ENCODE results near the gene ZBTB1.
"Not testable (repeated sequence)": the region's sequence is repeated elsewhere in the genome, so short reads cannot be mapped to it uniquely, and the experiment has no call there.

ZBTB1 gene

GRCh38 chr14:64536488-64537245 lies 32.1 kb downstream of the ZBTB1 start:
- DNase-seq, result peak; percentile 73

GRCh38 chr14:64540208-64541202 lies 35.9 kb downstream of the ZBTB1 start, which contains the start of gene HSPA2:
Gene HSPA2, plus strand, starts transcription at chr14:64540741. Its CDS starts 109 bp downstream, at chr14:64540850.
- peak; percentile 99 for DNase-seq

- DNase-seq, result no peak
Observed at GRCh38 chr14:64541261-64541971, 36.8 kb downstream of the ZBTB1 start.

- DNase-seq, result no peak
Observed at GRCh38 chr14:64541972-64542835, 37.6 kb downstream of the ZBTB1 start.

GRCh38 chr14:64542836-64543201 lies 38.2 kb downstream of the ZBTB1 start:
- DNase-seq, result no peak

GRCh38 chr14:64544607-64545312 lies 40.2 kb downstream of the ZBTB1 start:
- DNase-seq, result no peak

- DNase-seq, result no peak
Observed at GRCh38 chr14:64549016-64549415, 44.4 kb downstream of the ZBTB1 start.

GRCh38 chr14:64549791-64550620 lies 45.4 kb downstream of the ZBTB1 start, which contains the start of gene PPP1R36:
Gene PPP1R36, plus strand, starts transcription at chr14:64549961. Its CDS starts 37 bp downstream, at chr14:64549998.
- DNase-seq, result no peak

GRCh38 chr14:64550621-64551333 lies 46.2 kb downstream of the ZBTB1 start:
- no peak for DNase-seq

GRCh38 chr14:64554556-64554955 lies 50.0 kb downstream of the ZBTB1 start:
- no peak for DNase-seq

- DNase-seq, result peak; percentile 92
Observed at GRCh38 chr14:64556526-64556925, 52.0 kb downstream of the ZBTB1 start.

- DNase-seq, result not testable (repeated sequence)
Observed at GRCh38 chr14:64558216-64558615, 53.6 kb downstream of the ZBTB1 start.

- no peak for DNase-seq
Observed at GRCh38 chr14:64561631-64562030, 57.1 kb downstream of the ZBTB1 start.

GRCh38 chr14:64562436-64562835 lies 57.9 kb downstream of the ZBTB1 start:
- no peak for DNase-seq

GRCh38 chr14:64563696-64564095 lies 59.1 kb downstream of the ZBTB1 start:
- DNase-seq, result no peak

GRCh38 chr14:64566651-64567122 lies 62.1 kb downstream of the ZBTB1 start:
- DNase-seq, result no peak

GRCh38 chr14:64569138-64569631 lies 64.6 kb downstream of the ZBTB1 start:
- peak; percentile 79 for DNase-seq

GRCh38 chr14:64569646-64570045 lies 65.1 kb downstream of the ZBTB1 start:
- DNase-seq, result not testable (repeated sequence)

Data from NCI-H226 (cell line).